Mesenchymal stem cell (in vitro differentiated cells and primary cell): Measurements from ENCODE around the gene PAX8.

Source experiments
- DNase-seq: peaks from one replicate; pipeline ENCODE4 v3.0.0-alpha.2; 2013
- H2AFZ ChIP-seq: one replicate; pipeline ENCODE4 v1.6.1; 2013; ENCODE audit warnings: low read depth, mild to moderate bottlenecking, control low read depth, inconsistent platforms, low read length, moderate library complexity
- H2AK5ac ChIP-seq: 2 replicates; pipeline ENCODE4 v1.6.1; 2013; ENCODE audit warnings: low read length, moderate library complexity, mild to moderate bottlenecking, inconsistent platforms; ENCODE audit not compliant: severe bottlenecking
- H2BK120ac ChIP-seq: one replicate; pipeline ENCODE4 v1.6.1; 2013; ENCODE audit warnings: low read depth, mild to moderate bottlenecking, inconsistent platforms, low read length, moderate library complexity
- H2BK12ac ChIP-seq, 2 experiments: one replicate each; pipeline ENCODE4 v1.6.1; 2013; ENCODE audit warnings: inconsistent platforms in 2 of 2, low read length in 2 of 2, mild to moderate bottlenecking in 2 of 2, moderate library complexity in 2 of 2, control low read depth in 1 of 2
- H2BK15ac ChIP-seq: one replicate; pipeline ENCODE4 v1.6.1; 2013; ENCODE audit warnings: mild to moderate bottlenecking, low read depth, inconsistent platforms; ENCODE audit not compliant: poor library complexity, severe bottlenecking
- H2BK5ac ChIP-seq: 2 replicates; pipeline ENCODE4 v1.6.1; 2013; ENCODE audit warnings: low read depth, mild to moderate bottlenecking, low read length, control low read depth, inconsistent platforms; ENCODE audit not compliant: poor library complexity, severe bottlenecking
- H3K14ac ChIP-seq, 2 experiments: one replicate each; pipeline ENCODE4 v1.6.1; 2013; ENCODE audit warnings: inconsistent platforms in 2 of 2, low read length in 2 of 2, control low read depth in 1 of 2, mild to moderate bottlenecking in 1 of 2, moderate library complexity in 1 of 2
- H3K18ac ChIP-seq, 2 experiments: one replicate each; pipeline ENCODE4 v1.6.1; 2013; ENCODE audit warnings: inconsistent platforms in 2 of 2, low read length in 2 of 2, control low read depth in 1 of 2, low read depth in 1 of 2, mild to moderate bottlenecking in 1 of 2
- H3K23ac ChIP-seq, 2 experiments: one replicate each; pipeline ENCODE4 v1.6.1; 2013; ENCODE audit warnings: inconsistent platforms in 2 of 2, low read length in 2 of 2, mild to moderate bottlenecking in 2 of 2, moderate library complexity in 2 of 2, control low read depth in 1 of 2
- H3K27ac ChIP-seq: 2 replicates; pipeline ENCODE4 v1.5.1; 2013; ENCODE audit warnings: mild to moderate bottlenecking, moderate library complexity, low read length, control low read depth, inconsistent platforms; ENCODE audit not compliant: poor library complexity, severe bottlenecking
- H3K27me3 ChIP-seq, 2 experiments: 2 replicates each; pipeline versions ENCODE4 v1.6.1 to v1.7.0; 2013; ENCODE audit warnings: low read length in 2 of 2, mild to moderate bottlenecking in 2 of 2, moderate library complexity in 2 of 2, control low read depth in 1 of 2, inconsistent platforms in 1 of 2; ENCODE audit not compliant: control insufficient read depth in 1 of 2, insufficient read depth in 1 of 2
- H3K36me3 ChIP-seq, 2 experiments: 2 replicates each; pipeline versions ENCODE4 v1.6.1 to v1.7.0; 2013; ENCODE audit warnings: low read length in 2 of 2, control low read depth in 1 of 2, inconsistent platforms in 1 of 2, low read depth in 1 of 2, mild to moderate bottlenecking in 1 of 2; ENCODE audit not compliant: insufficient read depth in 2 of 2, control insufficient read depth in 1 of 2
- H3K4ac ChIP-seq, 2 experiments: one replicate each; pipeline ENCODE4 v1.6.1; 2013; ENCODE audit warnings: inconsistent platforms in 2 of 2, low read length in 2 of 2, mild to moderate bottlenecking in 2 of 2, moderate library complexity in 2 of 2, control low read depth in 1 of 2, low read depth in 1 of 2
- H3K4me1 ChIP-seq: 2 replicates; pipeline ENCODE4 v1.6.1; 2013; ENCODE audit warnings: low read depth, low read length, control low read depth; ENCODE audit not compliant: control insufficient read depth, insufficient read depth
- H3K4me2 ChIP-seq: 2 replicates; pipeline ENCODE4 v1.6.1; 2013; ENCODE audit warnings: low read length, mild to moderate bottlenecking, inconsistent platforms; ENCODE audit not compliant: poor library complexity, severe bottlenecking
- H3K4me3 ChIP-seq, 2 experiments: 2 replicates each; pipeline versions ENCODE4 v1.5.1 to v1.7.0; 2013; ENCODE audit warnings: low read length in 2 of 2, mild to moderate bottlenecking in 2 of 2, control low read depth in 1 of 2, low read depth in 1 of 2; ENCODE audit not compliant: insufficient read depth in 1 of 2
- H3K79me1 ChIP-seq: replicated peaks from 2 replicates; pipeline ENCODE4 v1.6.1; 2013; ENCODE audit warnings: mild to moderate bottlenecking, control low read depth, low read length, inconsistent platforms; ENCODE audit not compliant: poor library complexity, severe bottlenecking
- H3K9ac ChIP-seq: 2 replicates; pipeline ENCODE4 v1.7.0; 2013; ENCODE audit warnings: mild to moderate bottlenecking, low read length, moderate library complexity
- H3K9me3 ChIP-seq: 2 replicates; pipeline ENCODE4 v1.7.0; 2013; ENCODE audit warnings: mild to moderate bottlenecking, low read length; ENCODE audit not compliant: control insufficient read depth
- H4K8ac ChIP-seq: one replicate; pipeline ENCODE4 v1.6.1; 2013; ENCODE audit warnings: inconsistent platforms, mild to moderate bottlenecking, low read length, moderate library complexity
- H4K91ac ChIP-seq: one replicate; pipeline ENCODE4 v1.6.1; 2013; ENCODE audit warnings: mild to moderate bottlenecking, low read length, inconsistent platforms
- WGBS: methylation state at CpG from one replicate; pipeline ENCODE4 v1.1.7; 2013; ENCODE audit warnings: mixed read lengths; 5-methylcytosine and 5-hydroxymethylcytosine counted together

Gene PAX8

GRCh38 chr2:113175042-113175628 is 103.6 kb downstream of the PAX8 start:
- no peak overlapping the region for H3K4me3 ChIP-seq
- peaks cover 9% of the 10 kb centered on the region for H3K4me1 ChIP-seq
- H2BK15ac ChIP-seq, result no peak overlapping the region
- no peak overlapping the region for H2BK12ac ChIP-seq
- no peak overlapping the region for H3K9ac ChIP-seq
- H2BK120ac ChIP-seq, result no peak overlapping the region
- no peaks in the 10 kb centered on the region for H3K27me3 ChIP-seq
- H3K27ac ChIP-seq, result no peak overlapping the region
- H3K23ac ChIP-seq, result no peak overlapping the region
- H4K91ac ChIP-seq, result no peak overlapping the region
- no peak for DNase-seq
- H3K4me2 ChIP-seq, result no peak overlapping the region
- H4K8ac ChIP-seq, result no peak overlapping the region
- no peak overlapping the region for H2AFZ ChIP-seq
- H3K36me3 ChIP-seq, result peaks cover 0 to 3% of the 10 kb centered on the region in 2 experiments
- H3K79me1 ChIP-seq, result no peaks in the 10 kb centered on the region
- no peak overlapping the region for H3K4ac ChIP-seq
- H3K9me3 ChIP-seq, result no peaks in the 10 kb centered on the region
- H3K18ac ChIP-seq, result no peak overlapping the region
- H2BK5ac ChIP-seq, result no peak overlapping the region
- no peak overlapping the region for H3K14ac ChIP-seq
- WGBS, result 48% methylated on average over 8 of the region's 8 CpGs
- no peak overlapping the region for H2AK5ac ChIP-seq

- no peaks in the 10 kb centered on the region for H3K9me3 ChIP-seq
- no peak overlapping the region for H2AK5ac ChIP-seq
- 61% methylated on average over 3 of the region's 3 CpGs for WGBS
- peaks cover 7% of the 10 kb centered on the region for H3K4me1 ChIP-seq
- peaks cover 0 to 3% of the 10 kb centered on the region in 2 experiments for H3K36me3 ChIP-seq
- no peak overlapping the region for H2BK5ac ChIP-seq
- H3K18ac ChIP-seq, result no peak overlapping the region
- no peak overlapping the region for H2BK15ac ChIP-seq
- no peak overlapping the region for H2AFZ ChIP-seq
- H2BK12ac ChIP-seq, result no peak overlapping the region
- no peak overlapping the region for H3K4me3 ChIP-seq
- H4K91ac ChIP-seq, result no peak overlapping the region
- H3K23ac ChIP-seq, result no peak overlapping the region
- no peak overlapping the region for H3K4me2 ChIP-seq
- no peak overlapping the region for H3K14ac ChIP-seq
- H3K9ac ChIP-seq, result no peak overlapping the region
- DNase-seq, result no peak
- H3K4ac ChIP-seq, result no peak overlapping the region
- no peak overlapping the region for H4K8ac ChIP-seq
- no peak overlapping the region for H3K27ac ChIP-seq
- no peaks in the 10 kb centered on the region for H3K27me3 ChIP-seq
- no peak overlapping the region for H2BK120ac ChIP-seq
- no peaks in the 10 kb centered on the region for H3K79me1 ChIP-seq
Observed at GRCh38 chr2:113174376-113174750, 104.4 kb downstream of the PAX8 start.

- H3K4me2 ChIP-seq, result no peak within 1 kb of the TSS
- H3K27ac ChIP-seq, result no peak within 1 kb of the TSS
- peak within 1 kb of the TSS; percentile 8 for H2AFZ ChIP-seq
- H2BK12ac ChIP-seq, result no peak within 1 kb of the TSS
- H3K23ac ChIP-seq, result no peak within 1 kb of the TSS
- no peak within 1 kb of the TSS for H2AK5ac ChIP-seq
- H2BK15ac ChIP-seq, result no peak within 1 kb of the TSS
- H3K4me1 ChIP-seq, result peaks cover 5% of the 10 kb centered on the region
- no peak for DNase-seq
- no peaks in the 10 kb centered on the region for H3K9me3 ChIP-seq
- no peak within 1 kb of the TSS for H3K4me3 ChIP-seq
- no peak within 1 kb of the TSS for H2BK120ac ChIP-seq
- H3K18ac ChIP-seq, result no peak within 1 kb of the TSS
- H4K8ac ChIP-seq, result no peak within 1 kb of the TSS
- H3K36me3 ChIP-seq, result peaks cover 0 to 3% of the 10 kb centered on the region in 2 experiments
- WGBS, result 57% methylated on average over 9 of the region's 14 CpGs
- H4K91ac ChIP-seq, result no peak within 1 kb of the TSS
- H3K4ac ChIP-seq, result no peak within 1 kb of the TSS
- H3K14ac ChIP-seq, result peak within 1 kb of the TSS in 1 of 2 experiments; percentile 26
- no peak within 1 kb of the TSS for H3K9ac ChIP-seq
- H2BK5ac ChIP-seq, result peak within 1 kb of the TSS; percentile 19
- H3K79me1 ChIP-seq, result no peaks in the 10 kb centered on the region
- H3K27me3 ChIP-seq, result no peaks in the 10 kb centered on the region
Observed at GRCh38 chr2:113173542-113174375, 105.0 kb downstream of the PAX8 start, which contains the start of gene PSD4. Gene PSD4, plus strand, starts transcription at chr2:113173971. Its CDS starts 8,486 bp downstream, at chr2:113182457.

GRCh38 chr2:113172721-113173541 is 105.8 kb downstream of the PAX8 start:
- no peak overlapping the region for H3K4me3 ChIP-seq
- H2BK120ac ChIP-seq, result no peak overlapping the region
- no peak overlapping the region for H3K14ac ChIP-seq
- 90% methylated on average over 15 of the region's 16 CpGs for WGBS
- H3K4me2 ChIP-seq, result no peak overlapping the region
- H3K27me3 ChIP-seq, result no peaks in the 10 kb centered on the region
- no peak overlapping the region for H4K8ac ChIP-seq
- H3K18ac ChIP-seq, result no peak overlapping the region
- no peak overlapping the region for H2BK15ac ChIP-seq
- H3K36me3 ChIP-seq, result peaks cover 0 to 7% of the 10 kb centered on the region in 2 experiments
- no peak overlapping the region for H2BK12ac ChIP-seq
- H3K27ac ChIP-seq, result no peak overlapping the region
- no peak overlapping the region for H3K9ac ChIP-seq
- no peak overlapping the region for H2BK5ac ChIP-seq
- H3K4ac ChIP-seq, result no peak overlapping the region
- peaks cover 5% of the 10 kb centered on the region for H3K4me1 ChIP-seq
- H3K23ac ChIP-seq, result no peak overlapping the region
- no peak overlapping the region for H2AK5ac ChIP-seq
- no peaks in the 10 kb centered on the region for H3K79me1 ChIP-seq
- DNase-seq, result no peak
- no peaks in the 10 kb centered on the region for H3K9me3 ChIP-seq
- no peak overlapping the region for H4K91ac ChIP-seq
- H2AFZ ChIP-seq, result peak overlapping the region; percentile 8
